GM04504 (cell line): ENCODE measurements around the gene STOX1.
A peak's percentile ranks its signal among the peaks of the same experiment; 100 is the strongest.
"Not testable (repeated sequence)": the region's sequence is repeated elsewhere in the genome, so short reads cannot be mapped to it uniquely, and the experiment has no call there.

Experiments used
- DNase-seq: peaks from one replicate; pipeline ENCODE4 v3.0.0-alpha.2; 2012; ENCODE audit warnings: low read depth

STOX1 gene, protein sequence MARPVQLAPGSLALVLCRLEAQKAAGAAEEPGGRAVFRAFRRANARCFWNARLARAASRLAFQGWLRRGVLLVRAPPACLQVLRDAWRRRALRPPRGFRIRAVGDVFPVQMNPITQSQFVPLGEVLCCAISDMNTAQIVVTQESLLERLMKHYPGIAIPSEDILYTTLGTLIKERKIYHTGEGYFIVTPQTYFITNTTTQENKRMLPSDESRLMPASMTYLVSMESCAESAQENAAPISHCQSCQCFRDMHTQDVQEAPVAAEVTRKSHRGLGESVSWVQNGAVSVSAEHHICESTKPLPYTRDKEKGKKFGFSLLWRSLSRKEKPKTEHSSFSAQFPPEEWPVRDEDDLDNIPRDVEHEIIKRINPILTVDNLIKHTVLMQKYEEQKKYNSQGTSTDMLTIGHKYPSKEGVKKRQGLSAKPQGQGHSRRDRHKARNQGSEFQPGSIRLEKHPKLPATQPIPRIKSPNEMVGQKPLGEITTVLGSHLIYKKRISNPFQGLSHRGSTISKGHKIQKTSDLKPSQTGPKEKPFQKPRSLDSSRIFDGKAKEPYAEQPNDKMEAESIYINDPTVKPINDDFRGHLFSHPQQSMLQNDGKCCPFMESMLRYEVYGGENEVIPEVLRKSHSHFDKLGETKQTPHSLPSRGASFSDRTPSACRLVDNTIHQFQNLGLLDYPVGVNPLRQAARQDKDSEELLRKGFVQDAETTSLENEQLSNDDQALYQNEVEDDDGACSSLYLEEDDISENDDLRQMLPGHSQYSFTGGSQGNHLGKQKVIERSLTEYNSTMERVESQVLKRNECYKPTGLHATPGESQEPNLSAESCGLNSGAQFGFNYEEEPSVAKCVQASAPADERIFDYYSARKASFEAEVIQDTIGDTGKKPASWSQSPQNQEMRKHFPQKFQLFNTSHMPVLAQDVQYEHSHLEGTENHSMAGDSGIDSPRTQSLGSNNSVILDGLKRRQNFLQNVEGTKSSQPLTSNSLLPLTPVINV

GRCh38 chr10:68826764-68827591 lies at the start of gene STOX1:
TSS of gene STOX1 (plus strand) at chr10:68827531. CDS start at chr10:68827624, 93 bp downstream.
- peak; percentile 10 for DNase-seq

DNA sequence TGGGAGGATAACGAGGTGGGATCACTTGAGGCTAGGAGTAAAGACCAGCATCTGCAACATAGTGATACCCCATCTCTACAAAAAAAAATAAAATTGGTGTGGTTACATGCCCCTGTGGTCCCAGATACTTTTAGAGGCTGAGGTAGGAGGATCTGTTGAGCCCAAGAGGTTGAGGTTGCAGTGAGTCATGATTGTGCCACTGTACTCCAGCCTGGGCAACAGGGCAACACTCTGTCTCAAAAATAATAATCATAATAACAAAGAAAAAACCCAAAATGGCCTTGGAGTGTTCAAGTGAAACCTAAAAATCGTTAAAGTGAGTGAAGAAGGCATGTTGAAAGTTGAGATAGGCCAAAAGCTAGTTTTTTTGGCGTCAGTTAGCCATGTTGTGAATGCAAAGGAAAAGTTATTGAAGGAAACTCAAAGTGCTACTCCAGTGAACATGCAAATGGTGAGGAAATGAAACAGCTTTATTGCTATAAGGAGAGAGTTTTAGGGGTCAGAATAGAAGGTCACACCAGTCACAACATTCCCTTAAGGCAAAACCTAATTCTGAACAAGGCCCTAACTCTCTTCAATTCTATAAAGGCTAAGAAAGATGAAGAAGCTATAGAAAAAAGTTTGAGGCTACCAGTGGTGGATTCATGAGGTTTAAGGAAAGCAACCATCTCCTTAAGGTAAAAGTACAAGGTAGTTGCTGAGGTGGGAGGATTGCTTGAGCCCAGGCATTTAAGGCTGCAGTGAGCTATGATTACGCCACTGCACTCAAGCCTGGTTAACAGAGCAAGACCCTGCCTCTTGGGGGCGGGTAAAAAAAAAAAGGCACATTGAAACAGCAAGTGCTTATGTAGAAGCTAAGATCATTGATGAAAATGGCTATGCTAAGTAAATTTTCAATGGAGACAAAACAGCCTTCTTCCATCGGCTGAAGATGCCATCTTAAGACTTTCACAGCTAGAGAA lies 45.4 kb upstream of the STOX1 start:
- no peak for DNase-seq

DNA sequence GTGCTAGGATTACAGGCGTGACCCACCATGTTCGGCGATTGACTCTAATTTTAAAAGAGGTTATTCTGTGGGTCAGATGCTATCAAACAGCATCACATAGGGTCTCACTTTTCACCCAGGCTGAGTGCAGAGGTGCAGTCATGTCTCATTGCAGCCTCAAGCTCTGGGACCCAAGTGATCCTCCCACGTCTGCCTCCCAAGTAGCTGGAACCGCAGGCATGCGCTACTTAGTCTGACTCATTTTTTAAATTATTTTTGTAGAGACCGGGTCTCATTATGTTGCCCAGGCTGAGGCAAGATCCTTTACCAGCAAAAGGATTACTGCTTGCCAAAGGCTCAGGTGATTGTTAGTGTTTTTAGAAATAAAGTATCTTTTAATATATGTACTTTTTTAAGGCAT lies 42.9 kb upstream of the STOX1 start:
- DNase-seq = no peak

DNA sequence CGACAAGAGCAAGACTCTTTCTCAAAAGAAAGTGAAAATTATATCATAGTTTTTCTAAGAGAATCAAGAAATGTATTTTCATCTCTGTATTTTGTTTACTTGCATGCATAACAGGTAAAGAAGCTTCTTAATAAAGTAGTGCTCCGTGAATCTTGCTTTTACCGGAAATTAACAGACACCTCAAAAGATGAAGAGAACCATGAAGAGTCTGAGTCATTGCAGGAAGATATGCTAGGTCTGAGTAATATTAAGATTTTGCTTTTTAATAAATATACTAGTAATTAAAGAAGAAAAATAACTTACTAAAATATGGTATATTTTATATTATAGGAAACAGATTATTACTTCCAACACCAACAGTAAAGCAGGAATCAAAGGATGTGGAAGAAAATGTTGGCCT lies 39.5 kb upstream of the STOX1 start:
- DNase-seq = no peak

GRCh38 chr10:68790476-68790875 lies 36.9 kb upstream of the STOX1 start:
- no peak for DNase-seq

DNA sequence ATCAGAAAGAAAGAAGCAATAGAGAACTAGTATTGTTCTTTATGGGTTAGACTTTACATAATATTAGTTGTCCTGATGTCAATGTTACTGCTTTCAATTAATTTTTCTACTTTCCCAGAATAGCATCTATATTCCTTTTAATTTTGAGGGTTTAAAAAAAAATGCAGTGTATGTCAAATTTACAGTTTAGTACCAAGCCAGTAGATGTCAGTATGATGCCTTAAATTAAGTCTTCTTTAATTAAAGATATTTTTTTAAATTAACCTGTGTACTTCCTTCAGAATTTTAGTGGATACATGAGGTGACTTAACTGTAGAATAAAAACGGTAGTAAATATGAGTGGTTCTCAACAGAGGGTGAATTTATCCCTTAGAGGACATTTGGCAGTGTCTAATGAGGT lies 35.2 kb upstream of the STOX1 start:
- DNase-seq = no peak

DNA sequence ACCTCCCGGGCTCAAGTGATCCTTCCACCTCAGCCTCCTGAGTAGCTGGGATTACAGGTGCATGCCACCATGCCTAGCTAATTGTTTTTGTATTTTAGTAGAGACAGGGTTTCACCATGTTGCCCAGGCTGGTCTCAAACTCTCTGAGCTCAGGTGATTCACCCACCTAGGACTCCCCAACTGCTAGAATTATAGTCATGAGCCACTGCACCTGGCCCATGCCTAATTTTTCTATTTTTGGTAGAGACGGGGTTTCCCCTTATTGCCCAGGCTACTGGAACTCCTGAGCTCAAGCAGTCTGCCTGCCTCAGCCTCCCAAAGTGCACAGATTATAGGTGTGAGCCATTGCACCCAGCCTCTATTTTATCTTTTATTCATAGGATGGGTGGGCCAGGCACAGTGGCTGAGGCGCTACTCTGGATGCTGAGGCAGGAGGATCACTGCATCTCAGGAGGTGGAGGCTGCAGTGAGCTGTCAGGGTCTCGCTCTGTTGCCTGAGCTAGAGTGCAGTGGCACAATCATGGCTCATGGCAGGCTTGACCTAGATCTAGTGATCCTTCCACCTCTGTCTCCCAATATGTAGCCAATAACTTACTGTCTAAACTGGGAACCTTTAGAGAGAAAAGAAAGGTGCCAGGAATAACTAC lies 31.3 kb upstream of the STOX1 start:
- no peak for DNase-seq

GRCh38 chr10:68796605-68797004 lies 30.7 kb upstream of the STOX1 start:
- peak; percentile 25 for DNase-seq

GRCh38 chr10:68800211-68800610 lies 27.1 kb upstream of the STOX1 start:
- DNase-seq = peak; percentile 20

GRCh38 chr10:68804692-68805091 lies 22.6 kb upstream of the STOX1 start:
- DNase-seq = no peak

DNA sequence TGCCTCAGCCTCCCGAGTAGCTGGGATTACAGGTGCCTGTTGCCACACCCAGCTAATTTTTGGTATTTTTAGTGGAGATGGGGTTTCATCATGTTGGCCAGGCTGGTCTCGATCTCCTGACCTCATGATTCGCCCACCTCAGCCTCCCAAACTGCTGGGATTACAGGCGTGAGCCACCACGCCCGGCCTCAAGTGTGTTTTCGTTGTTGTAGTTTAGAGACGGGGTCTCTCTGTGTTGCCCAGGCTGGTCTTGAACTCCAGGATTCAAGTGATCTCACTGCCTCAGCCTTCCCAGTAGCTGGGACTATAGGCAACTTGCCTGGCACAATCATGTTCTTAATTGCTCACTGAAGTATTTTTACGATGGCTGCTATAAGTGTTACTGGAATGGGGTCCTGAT lies 16.5 kb upstream of the STOX1 start:
- DNase-seq = not testable (repeated sequence)

GRCh38 chr10:68811314-68812009 lies 15.9 kb upstream of the STOX1 start:
- no peak for DNase-seq

DNA sequence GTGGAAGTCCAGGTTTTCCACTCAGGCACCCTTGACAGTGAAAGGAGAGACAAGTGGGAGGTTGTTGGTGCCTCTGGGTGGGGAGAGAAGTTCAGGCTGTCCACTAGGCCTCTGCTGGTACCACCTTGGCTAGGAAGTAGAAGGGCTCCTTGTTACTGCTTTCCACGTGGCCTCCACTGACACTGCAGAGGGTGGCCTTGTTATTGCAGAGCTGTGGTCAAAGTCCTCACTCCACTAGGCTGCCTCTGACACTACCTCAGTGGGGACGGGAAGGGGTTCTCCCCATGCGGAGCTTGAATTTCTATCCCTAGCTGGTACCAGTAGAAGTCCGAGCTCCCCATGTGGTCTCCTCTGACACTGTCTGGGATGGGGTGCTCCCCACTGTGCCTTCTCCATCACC lies 14.9 kb upstream of the STOX1 start:
- no peak for DNase-seq

GRCh38 chr10:68813559-68813958 lies 13.8 kb upstream of the STOX1 start:
- DNase-seq = no peak

DNA sequence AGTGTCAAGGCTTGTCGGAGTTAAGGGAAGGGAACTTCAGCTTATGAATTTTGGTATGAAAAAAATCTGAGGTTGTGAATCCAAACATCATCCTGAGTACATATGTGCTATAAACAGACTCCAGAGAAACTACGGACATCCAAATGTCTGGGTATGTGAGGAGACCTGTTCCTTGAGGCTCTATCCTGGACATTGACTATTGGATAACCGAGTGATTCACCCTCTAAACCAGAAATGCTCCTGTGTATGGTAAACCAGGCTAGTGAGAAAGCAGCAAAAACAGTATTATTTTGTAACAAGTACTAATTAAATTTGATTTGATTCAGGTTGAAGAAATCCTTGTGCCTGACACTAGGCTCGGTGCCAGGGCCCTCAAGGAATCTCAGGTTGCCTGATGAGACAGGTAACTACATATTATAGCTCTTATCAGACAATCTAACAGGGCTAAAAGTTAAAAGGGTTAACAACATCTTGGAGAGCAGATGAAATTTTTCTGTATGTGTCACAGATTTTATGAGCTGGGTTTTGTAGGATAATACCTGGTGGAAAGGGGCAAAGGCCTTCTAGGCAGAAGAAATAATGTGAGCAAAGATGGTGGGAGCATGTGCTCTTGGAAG lies 10.4 kb upstream of the STOX1 start:
- no peak for DNase-seq

DNA sequence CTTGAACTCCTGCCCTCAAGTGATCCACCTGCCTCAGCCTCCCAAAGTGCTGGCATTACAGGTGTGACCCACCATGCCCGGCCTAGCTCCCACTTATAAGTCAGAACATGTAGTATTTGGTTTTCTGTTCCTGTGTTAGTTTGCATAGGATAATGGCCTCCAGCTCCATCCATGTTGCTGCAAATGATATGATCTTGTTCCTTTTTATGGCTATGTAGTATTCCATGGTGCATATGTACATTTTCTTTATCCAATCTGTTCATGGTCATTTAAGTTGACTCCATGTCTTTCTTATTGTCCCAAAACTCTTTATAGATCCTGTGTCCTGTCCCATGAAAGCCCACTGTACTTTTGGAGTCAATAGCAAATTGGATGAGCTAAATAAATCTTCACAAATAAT lies 7.0 kb upstream of the STOX1 start:
- not testable (repeated sequence) for DNase-seq

- not testable (repeated sequence) for DNase-seq
Measured at GRCh38 chr10:68822626-68823025, 4.7 kb upstream of the STOX1 start.

GRCh38 chr10:68827592-68827959 lies 245 bp downstream of the STOX1 start:
- not testable (repeated sequence) for DNase-seq

DNA sequence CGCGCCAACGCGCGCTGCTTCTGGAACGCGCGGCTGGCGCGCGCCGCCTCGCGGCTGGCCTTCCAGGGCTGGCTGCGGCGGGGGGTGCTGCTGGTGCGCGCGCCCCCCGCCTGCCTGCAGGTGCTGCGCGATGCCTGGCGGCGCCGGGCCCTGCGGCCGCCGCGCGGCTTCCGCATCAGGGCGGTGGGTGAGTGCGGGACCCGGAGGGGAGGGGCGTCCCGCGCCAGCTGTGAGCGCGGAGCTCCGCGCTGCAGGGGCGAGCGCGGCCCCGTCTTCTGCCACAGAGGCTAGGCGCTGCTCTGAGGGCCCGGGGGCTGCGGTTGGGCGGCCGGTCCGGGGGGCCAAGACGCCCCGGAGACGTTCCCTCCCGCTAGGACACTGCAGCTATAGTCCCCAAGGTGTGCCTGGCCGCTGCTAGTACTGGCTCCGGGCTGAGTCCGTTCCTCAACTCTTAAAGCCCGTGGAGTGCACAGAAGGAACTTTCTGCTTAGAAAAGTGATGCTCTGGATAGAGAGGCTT lies 811 bp downstream of the STOX1 start:
- not testable (repeated sequence) for DNase-seq
